Vagina (tissue), 2 donors: ENCODE measurements around the gene MPST.

ENCODE experiments used
- CTCF ChIP-seq, 3 experiments: fragments of 450-650 bp in 2 of 3; fragments of 200-600 bp in 1 of 3; sonication (generic) in 1 of 3; IDR thresholded peaks; one replicate each; pipeline ENCODE4 v1.5.1; 2017 to 2019; ENCODE audit warnings: antibody characterized with exemption in 3 of 3, mild to moderate bottlenecking in 2 of 3, moderate library complexity in 2 of 3
- POLR2A ChIP-seq, 2 donors: fragments of 450-650 bp; IDR thresholded peaks; one replicate each; pipeline ENCODE4 v1.6.1; 2017; ENCODE audit warnings: antibody characterized with exemption in 2 of 2, mild to moderate bottlenecking in 2 of 2, moderate library complexity in 2 of 2

DNA sequence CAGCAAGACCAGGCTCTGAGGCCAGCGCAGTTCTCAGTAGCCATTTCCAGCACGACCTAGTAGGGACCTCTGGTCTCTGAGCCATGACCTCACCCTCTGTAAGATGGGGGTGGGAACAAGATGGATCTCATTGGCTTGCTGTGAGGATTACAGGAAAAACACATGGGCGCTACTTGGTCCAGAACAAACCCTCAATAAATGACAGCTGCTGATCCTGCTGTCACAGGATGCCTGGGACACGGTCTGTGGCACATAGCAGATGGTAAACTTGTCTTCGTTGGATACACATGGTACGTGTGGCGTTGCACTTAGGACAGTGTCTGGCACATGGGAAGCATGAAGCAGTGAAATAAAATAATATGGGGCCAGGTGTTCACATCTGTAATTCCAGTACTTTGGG lies 27.5 kb downstream of the MPST start:
- TF ChIP-seq CTCF (IDR thresholded peaks at IDR 0.05), result no peak
- no peak for TF ChIP-seq POLR2A (IDR thresholded peaks at IDR 0.05)
